NCI-H187 (cell line): ENCODE results near the gene TAF3.

Source experiments
- DNase-seq, 2 experiments: peaks; one replicate each; lab custom pipeline; 2025; lab: John Stamatoyannopoulos, UW

Gene TAF3

DNA sequence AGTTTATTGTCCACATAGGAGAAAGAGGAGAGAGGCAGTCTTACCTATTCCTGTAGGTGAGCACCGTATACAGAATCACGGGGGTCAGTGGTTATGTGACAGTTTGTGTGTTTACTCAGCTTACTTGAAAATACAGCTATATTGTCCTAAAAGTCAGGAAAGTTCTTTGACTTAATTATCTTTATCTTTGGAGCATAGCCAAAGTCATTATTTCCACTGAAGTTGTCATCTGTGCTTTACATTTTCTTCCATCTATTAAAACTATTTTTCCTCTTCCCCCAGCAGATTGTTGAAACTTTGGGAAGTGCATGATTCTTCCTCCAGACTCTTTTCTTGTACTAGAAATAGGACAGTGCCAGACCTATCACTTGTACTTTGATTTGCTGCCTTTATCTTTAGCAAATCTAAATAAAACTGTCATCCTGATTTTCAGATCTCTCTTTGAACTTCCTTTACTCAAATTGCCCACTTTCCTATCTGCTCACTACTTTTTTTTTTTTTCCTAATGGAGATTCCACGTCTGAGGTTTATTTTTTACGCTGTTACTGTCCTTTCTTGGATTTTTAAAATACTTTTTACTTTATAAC, 58.3 kb downstream of the TAF3 start:
- no peak for DNase-seq

- DNase-seq, result no peak
Observed at GRCh38 chr10:7881119-7881518, 62.8 kb downstream of the TAF3 start.

GRCh38 chr10:7886056-7886455, 67.8 kb downstream of the TAF3 start:
- no peak for DNase-seq

DNA sequence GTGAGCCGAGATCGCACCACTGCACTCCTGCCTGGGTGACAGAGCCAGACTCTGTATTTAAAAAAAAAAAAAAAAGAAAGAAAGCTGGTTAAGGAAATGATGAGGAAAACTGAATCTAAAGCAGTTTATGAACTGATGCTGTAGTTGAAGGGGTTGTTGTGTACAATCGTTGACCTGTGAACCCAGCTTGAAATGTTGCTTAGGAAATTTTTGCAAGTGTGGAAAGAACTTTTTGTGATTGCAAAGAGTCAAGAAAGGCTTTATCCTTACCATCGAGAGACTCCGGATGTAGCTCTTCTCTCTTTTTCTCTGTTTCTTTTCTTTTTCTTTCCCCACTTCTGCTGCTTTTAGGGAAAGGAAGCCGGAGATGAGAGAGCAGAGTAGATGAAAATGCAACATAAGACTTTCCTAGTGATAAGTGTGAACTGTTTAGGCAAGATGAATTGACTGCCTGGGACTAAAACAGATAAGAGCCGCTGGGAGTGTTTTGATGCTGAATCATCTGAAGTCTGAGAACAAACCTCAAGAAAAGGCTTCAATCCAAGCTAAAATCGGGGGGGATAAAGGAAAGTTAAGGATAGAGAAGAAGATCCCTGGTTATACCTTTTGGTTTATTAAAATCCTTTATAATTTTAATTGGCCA, 69.0 kb downstream of the TAF3 start:
- no peak for DNase-seq

DNA sequence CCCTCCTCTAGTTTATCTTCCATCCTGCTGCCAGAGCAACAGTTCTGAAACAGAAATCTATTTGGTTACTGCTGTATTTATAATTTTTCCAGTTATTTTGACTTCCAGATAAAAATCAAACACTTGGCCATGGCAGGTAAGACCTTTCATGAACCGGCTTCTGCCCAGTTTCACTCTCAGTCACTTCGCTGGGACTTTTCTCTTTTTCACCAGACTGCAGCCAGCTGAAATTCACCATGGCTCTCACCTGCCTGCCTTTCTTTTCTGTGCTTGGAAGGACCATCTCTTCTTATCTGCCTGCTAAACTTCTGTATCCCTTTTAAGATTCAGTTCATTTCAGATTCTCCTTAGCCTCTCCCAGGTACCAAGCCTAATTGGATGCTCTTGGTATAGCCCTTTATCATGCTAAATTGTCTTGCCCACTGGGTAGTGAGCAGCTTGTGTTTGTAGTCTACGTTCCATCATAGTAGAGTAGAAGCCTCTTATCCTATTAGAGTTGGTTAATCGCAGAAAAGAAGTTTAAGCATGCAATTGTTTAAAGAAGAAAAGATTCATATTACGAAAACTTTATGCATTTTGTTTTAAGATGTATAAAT, 71.7 kb downstream of the TAF3 start:
- no peak for DNase-seq

DNA sequence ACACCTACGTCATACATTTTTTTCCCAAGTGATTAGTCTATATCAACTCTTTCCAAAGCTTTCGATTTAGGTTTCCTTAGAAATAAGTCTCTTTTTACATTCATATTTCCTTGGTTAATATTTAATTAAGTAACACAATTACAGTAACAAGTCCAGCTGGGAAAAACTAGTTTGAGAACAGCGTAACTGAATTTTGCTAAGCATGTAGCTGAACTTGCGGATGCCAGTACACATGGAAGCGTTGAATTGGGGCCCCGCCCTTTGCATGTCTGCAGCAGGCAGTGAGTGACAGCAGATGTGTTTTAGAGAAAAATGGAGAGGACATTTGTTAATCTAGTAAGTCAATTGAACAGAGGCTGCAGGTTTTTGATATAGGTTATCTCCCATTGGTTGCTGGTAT, 72.5 kb downstream of the TAF3 start:
- DNase-seq, result no peak

- DNase-seq, result no peak
Observed at GRCh38 chr10:7891634-7892033, 73.3 kb downstream of the TAF3 start.

GRCh38 chr10:7892146-7892545, 73.8 kb downstream of the TAF3 start:
- no peak for DNase-seq

DNA sequence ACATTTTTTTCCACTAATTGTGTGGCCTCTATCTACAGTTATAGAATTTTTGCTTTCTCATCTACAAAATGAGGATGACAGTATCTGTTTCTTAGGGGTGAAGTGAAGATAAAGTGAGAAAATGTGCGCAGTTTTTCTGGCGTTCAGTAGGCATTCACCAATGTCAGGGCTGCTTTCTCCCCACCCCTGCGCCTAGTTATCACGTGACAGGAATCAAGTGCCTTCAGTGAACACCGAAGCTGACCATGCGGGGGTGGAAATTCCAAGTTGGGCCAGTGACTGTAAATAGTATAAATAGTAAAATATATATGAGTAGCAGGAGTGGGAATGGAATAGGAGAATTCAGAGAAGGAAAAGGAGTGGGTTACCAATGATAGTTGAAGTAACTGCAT, 77.4 kb downstream of the TAF3 start:
- DNase-seq, result no peak

GRCh38 chr10:7896297-7896696, 78.0 kb downstream of the TAF3 start:
- DNase-seq, result no peak

GRCh38 chr10:7901256-7901655, 83.0 kb downstream of the TAF3 start:
- no peak for DNase-seq

- no peak for DNase-seq
Observed at GRCh38 chr10:7902413-7902812, 84.1 kb downstream of the TAF3 start.

DNA sequence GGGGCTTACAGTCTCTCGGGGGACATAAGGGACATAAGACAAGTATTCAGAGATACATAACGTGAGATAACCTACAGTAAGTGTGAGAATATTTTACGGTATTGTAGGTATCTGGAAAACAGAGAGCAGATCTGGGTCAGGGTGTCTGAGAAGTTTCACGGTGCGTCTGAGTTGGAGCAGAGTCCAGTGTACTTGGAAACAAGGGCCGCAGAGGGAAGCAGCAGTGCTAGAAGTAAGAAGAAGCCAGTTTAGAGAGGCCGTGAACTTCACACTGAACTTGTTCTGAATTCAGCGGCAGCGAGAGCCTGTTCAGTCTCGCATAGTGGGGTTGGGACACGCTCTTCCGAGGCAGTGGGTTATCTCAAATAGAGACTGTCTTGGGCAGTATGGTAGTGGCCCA, 85.5 kb downstream of the TAF3 start:
- DNase-seq, result no peak

- no peak for DNase-seq
Observed at GRCh38 chr10:7906128-7906527, 87.8 kb downstream of the TAF3 start.

- DNase-seq, result peak in 1 of 2 experiments; percentile 12
Observed at GRCh38 chr10:7908541-7909210, 90.4 kb downstream of the TAF3 start.

- no peak for DNase-seq
Observed at GRCh38 chr10:7913126-7913872, 95.0 kb downstream of the TAF3 start.

- no peak for DNase-seq
Observed at GRCh38 chr10:7915923-7916536, 97.7 kb downstream of the TAF3 start.

GRCh38 chr10:7917736-7918135, 99.4 kb downstream of the TAF3 start:
- no peak for DNase-seq

DNA sequence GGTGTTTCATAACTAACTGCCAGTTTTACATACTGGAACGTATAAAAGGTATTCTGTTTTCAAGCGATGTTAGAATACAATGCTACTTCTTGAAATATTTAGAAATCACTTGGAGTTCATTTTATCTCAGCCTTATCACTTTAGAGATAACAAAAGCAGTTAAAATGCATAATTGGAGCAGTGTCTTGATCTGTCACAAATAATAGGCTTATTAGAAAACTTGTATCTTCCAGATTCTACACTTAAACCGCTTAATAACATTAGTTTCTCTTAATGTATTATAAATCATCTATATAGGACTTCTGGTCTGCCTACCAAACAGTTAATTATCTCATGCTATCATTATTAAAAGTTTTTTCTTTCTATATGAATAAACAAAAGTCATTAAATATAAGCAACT, 104.4 kb downstream of the TAF3 start:
- DNase-seq, result no peak

DNA sequence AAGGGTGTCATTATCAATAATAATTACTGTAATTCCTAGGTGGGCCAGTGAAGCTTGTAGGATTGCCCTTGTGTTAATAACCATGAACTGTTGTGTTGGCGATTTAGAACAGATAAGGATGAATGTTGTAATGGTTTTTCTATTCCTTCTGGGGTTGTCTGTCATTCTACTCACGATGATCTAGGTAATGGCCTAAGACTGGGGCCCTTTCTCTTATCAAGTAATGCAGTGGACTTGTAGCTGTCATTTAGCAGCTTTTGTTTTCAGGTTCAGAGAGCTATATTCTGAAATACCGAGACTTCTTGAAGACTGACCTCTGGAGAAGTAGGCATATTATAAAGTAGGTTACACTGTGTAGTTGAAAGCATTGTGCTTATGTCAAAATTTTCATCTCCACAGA, 110.2 kb downstream of the TAF3 start:
- no peak for DNase-seq

DNA sequence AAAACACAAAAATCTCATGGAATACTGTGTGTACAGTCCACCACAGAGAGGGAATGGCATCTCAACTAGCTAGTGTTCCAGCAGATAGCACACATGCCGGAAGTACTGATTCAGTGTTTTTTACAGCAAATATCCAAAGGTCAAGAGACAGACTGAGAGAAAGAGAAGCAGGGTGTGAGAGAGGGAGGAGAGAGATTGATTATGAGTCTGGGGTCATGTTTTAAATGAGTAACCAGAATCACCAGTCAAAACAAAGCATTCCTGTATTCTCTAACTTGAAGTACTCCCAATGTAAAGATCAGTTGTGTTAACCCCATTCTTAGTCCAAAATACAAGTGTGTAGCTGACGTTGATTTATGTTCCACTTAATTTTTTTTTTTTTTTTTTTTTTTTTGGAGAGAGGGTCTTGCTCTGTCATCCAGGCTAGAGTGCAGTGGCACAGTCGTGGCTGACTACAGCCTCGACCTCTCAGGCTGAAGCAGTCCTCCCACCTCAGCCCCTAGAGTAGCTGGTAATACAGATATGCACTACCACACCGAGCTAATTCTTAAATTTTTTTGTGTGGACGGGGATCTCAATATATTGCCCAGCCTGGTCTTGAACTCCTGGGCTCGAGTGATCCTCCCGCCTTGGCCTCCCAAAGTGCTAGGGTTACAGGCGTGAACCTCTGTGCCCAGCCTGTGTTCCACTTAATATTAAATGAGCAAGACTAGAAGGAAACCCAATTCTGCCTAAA, 114.2 kb downstream of the TAF3 start:
- DNase-seq, result no peak
